ENCODE measurements around the gene LSM14B. TPM values are rescaled to one million over a fixed set of nuclear protein-coding genes. Genes with fewer than 3 reads are reported as not detected.
A peak's percentile ranks its signal among the peaks of the same experiment; 100 is the strongest.

Gene LSM14B
- total and polyA plus RNA-seq, 11 donors, result 26.1 to 64.7 (median 54.6) TPM

DNA sequence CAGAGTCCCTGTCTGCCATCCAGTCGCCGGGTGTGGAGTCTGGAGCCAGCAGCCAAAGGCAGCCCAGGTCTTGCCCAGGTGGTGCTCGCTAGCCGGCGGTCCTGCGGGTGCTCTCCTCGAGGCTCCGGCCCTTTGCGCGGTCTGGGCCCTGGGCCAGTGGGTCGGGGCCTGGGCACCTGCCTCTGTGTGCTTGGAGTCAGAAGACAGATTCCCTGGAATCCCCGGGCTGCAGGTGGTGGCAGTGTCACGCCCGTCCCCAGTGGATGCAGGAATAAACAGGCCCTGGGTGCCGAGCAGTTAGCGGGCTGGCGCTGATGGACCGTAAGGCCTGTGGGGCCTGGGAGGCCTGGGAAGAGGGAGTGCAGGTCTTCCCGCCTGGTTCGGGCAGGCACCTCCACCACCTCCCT, 26.6 kb downstream of the LSM14B start:
- intact Hi-C loops (cut with DNase I), result loop anchor here in 4 of 10 donors (5.0 to 10.0 kb wide), 4 partner anchors 33 to 236 kb away; partner anchors contain the start of genes MTG2 (in 1 of the 4), OSBPL2 (in 1 of the 4) and RPS21 (in 1 of the 4)
- no peaks in the 10 kb centered on the region for H3K9me3 ChIP-seq
- H3K27ac ChIP-seq, result peak overlapping the region in 2 of 12 donors; percentile 31 to 34
- no peak overlapping the region for H3K4me3 ChIP-seq
- H3K36me3 ChIP-seq, result peaks cover 0 to 6% (median 0%) of the 10 kb centered on the region in 9 donors
- peaks cover 0 to 46% (median 25%) of the 10 kb centered on the region in 12 donors for H3K4me1 ChIP-seq
- ATAC-seq (no peak), DNase-seq (no peak)
- 72 to 85% (median 80%) methylated on average over 17 to 20 of the region's 20 CpGs for WGBS, 4 donors
- TF ChIP-seq POLR2A (IDR thresholded peaks at IDR 0.05) (no peak), CTCF (IDR thresholded peaks at IDR 0.05) (no peak)
- no peaks in the 10 kb centered on the region for H3K27me3 ChIP-seq

DNA sequence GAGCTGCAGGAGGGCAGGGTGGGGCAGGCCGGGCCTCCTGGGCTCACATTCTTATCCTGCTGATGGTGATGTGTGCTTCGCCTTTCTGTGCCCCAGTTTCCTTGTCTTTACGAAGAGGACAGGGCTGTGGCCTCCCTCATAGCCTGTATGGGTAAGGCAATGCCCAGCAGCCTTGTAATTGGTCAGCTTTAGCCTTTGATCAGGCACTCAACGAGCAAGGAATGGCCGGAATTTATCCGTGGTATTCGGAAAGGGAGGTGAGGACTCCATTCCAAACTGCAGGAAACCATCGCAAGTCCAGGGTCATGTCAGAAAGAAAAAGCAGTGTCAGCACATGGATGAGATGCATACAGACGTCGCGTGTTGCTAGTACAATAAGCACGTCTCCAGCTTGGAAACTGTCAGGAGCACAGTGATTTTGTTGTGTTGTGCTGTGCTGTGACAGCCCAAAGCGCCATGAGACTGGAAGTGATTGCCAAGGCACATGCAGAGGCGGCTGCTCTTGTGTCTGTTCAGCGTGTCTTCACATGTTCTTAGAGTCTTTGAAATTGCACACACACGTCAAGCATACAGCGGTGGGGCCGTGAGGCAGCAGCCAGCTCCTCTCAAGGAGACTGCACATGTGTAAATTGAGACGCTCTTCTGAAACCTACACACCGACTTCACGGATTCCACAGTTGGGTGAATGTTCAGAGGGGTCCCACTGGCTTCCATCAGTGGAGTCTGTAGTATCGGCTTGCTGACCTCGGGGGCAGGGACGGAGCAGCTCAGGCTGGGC, 27.4 kb downstream of the LSM14B start:
- no peak for DNase-seq
- H3K27ac ChIP-seq, result peak overlapping the region in 1 of 12 donors; percentile 31
- intact Hi-C loops (cut with DNase I), result loop anchor here in 4 of 10 donors (5.0 to 10.0 kb wide), 4 partner anchors 33 to 235 kb away; partner anchors contain the start of genes MTG2 (in 1 of the 4), OSBPL2 (in 1 of the 4) and RPS21 (in 1 of the 4)
- H3K27me3 ChIP-seq, result no peaks in the 10 kb centered on the region
- peaks cover 0 to 14% (median 3%) of the 10 kb centered on the region in 9 donors for H3K36me3 ChIP-seq
- no peak overlapping the region for H3K4me3 ChIP-seq
- ATAC-seq, result peak in 1 of 4 donors; percentile 19
- H3K9me3 ChIP-seq, result no peaks in the 10 kb centered on the region
- peaks cover 0 to 41% (median 21%) of the 10 kb centered on the region in 12 donors for H3K4me1 ChIP-seq
- TF ChIP-seq POLR2A (IDR thresholded peaks at IDR 0.05) (no peak), CTCF (IDR thresholded peaks at IDR 0.05) (no peak)
- WGBS, 4 donors, result 67 to 69% (median 68%) methylated on average over 22 to 24 of the region's 24 CpGs

- no peak for ATAC-seq
- 84 to 98% (median 95%) methylated on average over 9 to 11 of the region's 11 CpGs for WGBS, 4 donors
- H3K4me3 ChIP-seq, result no peak overlapping the region
- peaks cover 0 to 36% (median 16%) of the 10 kb centered on the region in 12 donors for H3K4me1 ChIP-seq
- H3K36me3 ChIP-seq, result peaks cover 0 to 19% (median 5%) of the 10 kb centered on the region in 9 donors
- no peak overlapping the region for H3K27ac ChIP-seq
- H3K27me3 ChIP-seq, result no peaks in the 10 kb centered on the region
- intact Hi-C loops (cut with DNase I), result no loop called here
- no peak for TF ChIP-seq POLR2A (IDR thresholded peaks at IDR 0.05)
- no peak for TF ChIP-seq CTCF (IDR thresholded peaks at IDR 0.05)
- DNase-seq, result no peak
- no peaks in the 10 kb centered on the region for H3K9me3 ChIP-seq
Measured at GRCh38 chr20:62150310-62150575, 28.0 kb downstream of the LSM14B start.

DNA sequence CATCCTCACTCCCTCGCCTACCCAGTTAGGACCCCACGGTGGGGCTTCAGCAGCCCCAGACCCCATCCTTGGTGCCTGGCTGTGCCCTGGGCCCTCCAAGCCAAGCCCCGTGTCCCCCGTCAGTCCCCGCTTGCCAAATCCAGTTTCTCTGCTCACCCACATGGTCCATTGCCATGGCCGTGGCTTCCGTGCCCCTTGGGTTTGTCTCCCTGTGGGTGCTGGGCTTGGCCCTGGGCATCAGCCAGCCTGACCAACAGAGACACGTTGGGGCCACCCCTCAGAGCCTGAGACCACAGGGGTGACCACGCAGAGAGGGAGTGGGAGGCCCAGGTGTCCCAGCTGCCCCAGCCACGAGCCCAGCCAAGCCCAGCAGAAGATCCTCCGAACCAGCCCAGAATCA, 28.9 kb downstream of the LSM14B start:
- ATAC-seq, result no peak
- no peaks in the 10 kb centered on the region for H3K27me3 ChIP-seq
- peaks cover 0 to 33% (median 9%) of the 10 kb centered on the region in 12 donors for H3K4me1 ChIP-seq
- H3K9me3 ChIP-seq, result no peaks in the 10 kb centered on the region
- WGBS, 4 donors, result 84 to 92% (median 90%) methylated on average over 11 of the region's 11 CpGs
- TF ChIP-seq CTCF (IDR thresholded peaks at IDR 0.05) (no peak), POLR2A (IDR thresholded peaks at IDR 0.05) (no peak)
- intact Hi-C loops (cut with DNase I), result no loop called here
- H3K4me3 ChIP-seq, result no peak overlapping the region
- no peak for DNase-seq
- H3K36me3 ChIP-seq, result peaks cover 0 to 20% (median 5%) of the 10 kb centered on the region in 9 donors
- H3K27ac ChIP-seq, result no peak overlapping the region

All from heart left ventricle (tissue), 16 donors.